Stimulated activated CD4-positive, alpha-beta T cell treated with anti-CD3 and anti-CD28 coated beads, Interleukin-12 subunit alpha, Interleukin-12 subunit beta, amount 100 ng/mL, for 24 hours (primary cell): ENCODE data around the gene TDRKH.
A peak's percentile ranks its signal among the peaks of the same experiment; 100 is the strongest.

Experiments
- DNase-seq, 2 experiments: peaks; one replicate each; pipeline ENCODE4 v3.0.0-alpha.2; 2020; ENCODE audit warnings: low read depth in 2 of 2

TDRKH gene, protein sequence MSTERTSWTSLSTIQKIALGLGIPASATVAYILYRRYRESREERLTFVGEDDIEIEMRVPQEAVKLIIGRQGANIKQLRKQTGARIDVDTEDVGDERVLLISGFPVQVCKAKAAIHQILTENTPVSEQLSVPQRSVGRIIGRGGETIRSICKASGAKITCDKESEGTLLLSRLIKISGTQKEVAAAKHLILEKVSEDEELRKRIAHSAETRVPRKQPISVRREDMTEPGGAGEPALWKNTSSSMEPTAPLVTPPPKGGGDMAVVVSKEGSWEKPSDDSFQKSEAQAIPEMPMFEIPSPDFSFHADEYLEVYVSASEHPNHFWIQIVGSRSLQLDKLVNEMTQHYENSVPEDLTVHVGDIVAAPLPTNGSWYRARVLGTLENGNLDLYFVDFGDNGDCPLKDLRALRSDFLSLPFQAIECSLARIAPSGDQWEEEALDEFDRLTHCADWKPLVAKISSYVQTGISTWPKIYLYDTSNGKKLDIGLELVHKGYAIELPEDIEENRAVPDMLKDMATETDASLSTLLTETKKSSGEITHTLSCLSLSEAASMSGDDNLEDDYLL

DNA sequence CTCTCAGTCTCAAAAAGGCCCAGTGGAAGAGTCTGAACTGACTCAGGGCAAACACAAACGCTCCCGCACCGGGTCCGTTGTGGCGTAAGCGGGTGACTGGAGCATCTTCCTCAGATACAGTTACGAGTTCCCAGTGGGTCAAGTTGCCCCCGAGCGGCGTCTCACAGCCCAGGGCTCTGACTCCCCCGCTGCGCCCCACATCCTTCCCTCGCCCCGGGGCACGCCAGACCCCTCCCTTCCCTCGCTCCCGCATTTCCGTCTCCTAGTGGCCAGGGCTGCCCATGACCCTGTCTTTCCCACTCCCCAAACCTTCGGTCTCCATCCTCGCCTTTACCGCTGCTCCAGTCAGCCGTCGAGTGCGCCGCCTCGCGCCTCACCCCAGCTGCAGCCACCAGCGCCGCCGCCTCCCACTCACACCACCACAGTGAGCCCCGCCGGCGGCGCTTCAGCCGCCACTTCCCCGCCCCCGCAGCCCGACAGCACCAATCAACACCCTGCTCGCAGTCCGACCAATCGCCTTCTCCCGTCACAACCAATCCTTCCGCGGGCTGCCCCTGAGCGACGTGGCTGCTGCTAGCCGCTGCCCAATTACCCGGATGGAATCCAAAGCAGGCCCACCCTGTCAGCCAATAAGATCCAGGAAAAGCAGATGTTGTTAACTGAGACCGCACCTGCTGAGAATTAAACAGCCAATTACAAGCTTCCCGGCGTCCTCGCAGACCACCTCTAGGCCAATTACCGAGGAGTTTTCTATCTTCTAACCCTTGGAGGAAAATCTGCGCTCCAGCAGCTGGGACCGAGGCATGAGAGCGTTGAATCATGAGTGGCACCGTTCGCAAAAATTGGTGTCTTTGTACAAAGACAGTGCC, at the start of gene TDRKH:
TDRKH (minus strand) TSS at position 430 of the 869 bp plus-strand sequence. CDS start 7,478 bp downstream, outside the sequence.
- peak; percentile 95 to 98 for DNase-seq

DNA sequence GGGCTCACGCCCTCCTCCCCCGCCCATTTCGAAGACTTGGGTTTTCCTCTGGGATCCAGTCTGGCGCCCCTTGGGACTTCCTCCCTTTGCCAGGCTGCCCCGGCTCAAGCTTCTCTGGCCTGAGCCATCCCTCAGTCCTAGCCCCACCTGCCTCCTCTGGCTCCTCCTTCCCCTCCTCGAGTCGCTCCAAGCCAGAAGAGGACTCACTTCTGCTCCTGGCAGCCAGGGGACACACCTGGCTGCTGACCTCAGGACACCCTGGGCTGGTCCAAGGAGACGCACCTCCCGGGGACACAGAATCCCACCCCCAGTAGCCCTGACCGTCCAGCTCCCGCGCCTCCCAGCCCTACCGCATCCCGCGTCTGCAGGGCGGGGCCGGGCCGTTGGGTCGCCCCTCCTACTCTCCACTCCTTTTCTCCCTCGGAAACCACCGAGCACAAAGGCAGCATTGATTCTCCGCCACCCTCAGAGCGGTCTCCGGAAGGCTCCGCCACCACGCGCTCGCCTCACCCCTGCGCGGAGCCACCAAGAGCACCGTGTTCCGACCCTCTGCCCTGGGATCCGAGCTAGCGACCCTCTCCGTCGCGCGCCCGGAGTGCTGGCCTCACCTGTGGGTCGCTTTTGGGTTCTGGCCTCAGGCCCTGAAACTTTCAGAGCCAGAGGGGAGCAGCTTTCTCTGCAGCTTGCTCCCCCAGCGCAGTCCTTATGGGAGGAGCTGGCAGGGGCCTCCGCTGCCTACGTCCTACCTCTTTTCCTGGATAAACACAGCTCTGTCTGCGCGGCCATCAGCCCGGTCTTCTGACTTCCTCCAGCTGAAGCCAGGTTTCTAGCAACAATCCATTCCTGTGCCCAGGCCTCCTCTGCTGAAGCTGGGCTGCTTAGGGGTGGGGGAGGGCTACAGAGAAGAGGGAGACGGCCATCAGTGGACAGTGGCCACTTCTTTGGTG, 49.4 kb upstream of the TDRKH start, which contains the start of gene C2CD4D:
C2CD4D (minus strand) TSS at position 364 of the 947 bp plus-strand sequence. CDS start 831 bp downstream, outside the sequence.
- DNase-seq = peak; percentile 42 to 65

DNA sequence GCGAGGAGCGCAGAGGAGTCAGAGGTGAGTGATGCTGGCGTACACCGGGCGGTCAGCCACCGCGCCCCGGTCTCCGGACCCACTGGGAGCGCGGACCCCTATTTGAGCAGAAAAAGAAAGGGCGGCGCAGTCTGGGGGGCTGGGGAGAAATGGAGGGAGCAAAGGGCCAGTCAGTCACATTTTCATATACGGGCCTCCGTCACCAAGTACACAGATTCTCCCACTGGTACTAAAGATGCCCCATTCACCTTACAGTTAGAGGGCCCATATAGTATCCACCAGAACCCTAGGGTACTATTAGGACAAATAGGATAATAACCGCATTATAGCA, 48.7 kb upstream of the TDRKH start:
- DNase-seq = no peak

DNA sequence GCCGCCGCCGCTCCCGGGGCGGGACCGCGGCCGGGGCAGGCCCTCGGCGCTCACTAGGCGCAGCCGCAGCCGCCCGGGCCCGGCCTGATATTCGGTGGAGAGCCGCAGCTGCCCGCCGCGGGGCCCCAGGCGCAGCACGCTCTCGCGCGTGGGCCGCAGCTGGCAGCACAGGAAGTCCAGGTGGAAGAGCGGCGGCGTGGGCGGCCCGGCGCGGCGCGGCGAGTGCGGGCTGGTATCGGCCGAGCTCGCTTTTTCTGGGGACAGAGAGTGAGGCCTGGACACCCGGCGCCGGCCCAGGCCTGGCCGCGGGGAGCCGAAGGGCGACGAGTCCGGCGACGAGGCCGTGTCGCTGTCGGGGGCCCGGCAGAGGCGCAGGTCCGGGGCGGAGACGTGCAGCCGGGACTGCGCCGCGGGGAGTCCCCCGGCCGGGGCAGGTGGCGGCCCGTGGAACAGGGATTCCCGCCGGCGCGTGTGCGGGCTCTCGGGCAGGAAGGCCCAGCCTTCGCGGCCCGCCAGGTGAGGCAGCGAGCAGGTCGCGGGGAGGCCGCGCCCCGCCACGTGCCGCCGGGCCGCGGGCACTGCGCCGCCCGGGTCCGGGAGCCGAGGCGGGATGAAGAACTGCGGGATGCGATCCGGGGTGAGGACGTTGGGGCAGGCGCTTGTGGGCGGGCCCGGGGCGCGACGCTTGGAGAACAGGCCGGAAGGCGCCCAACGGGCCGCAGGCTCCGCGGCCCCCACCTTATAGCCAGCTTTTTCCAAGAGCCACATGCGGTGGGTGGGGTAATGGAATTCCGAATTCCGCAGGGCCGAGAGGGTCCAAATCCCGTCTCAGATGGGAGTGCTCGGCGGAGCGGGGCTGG, 48.2 kb upstream of the TDRKH start:
- no peak for DNase-seq

DNA sequence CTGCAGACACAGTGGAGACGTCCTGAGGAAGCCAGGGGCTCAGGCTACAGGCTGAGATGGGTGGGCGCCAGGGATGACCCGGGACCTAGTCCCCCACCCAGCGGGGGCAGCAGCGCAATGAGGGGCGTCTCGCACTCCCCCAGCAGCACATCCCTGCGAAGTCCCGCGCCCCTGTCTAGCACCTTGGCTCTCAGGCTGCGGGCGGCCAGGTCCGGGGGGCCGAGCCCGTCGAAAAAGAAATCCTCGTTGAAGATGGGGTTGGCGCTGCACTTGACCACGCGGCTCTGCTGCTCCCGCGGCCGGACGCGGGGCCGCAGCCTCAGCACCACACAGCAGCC, 47.6 kb upstream of the TDRKH start:
- DNase-seq = no peak

DNA sequence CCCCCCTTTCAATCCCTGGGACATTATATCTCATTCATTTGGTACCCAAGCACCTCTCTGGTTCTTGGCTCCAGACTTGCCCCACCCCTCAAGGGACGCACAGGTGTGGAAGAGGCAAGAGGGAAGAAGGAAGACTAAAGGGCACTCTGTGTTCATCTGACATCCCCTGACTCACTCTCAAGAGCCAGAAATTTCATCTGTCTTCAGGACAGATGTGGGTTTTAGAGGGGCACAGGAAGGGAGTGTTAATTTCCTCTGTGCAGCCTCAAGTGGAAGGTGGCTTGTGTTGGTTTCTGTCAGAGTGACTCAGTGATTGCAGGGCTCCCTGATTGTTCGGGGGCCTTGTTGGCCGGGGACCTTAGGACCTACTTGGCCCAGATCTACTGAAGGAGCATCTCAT, 46.9 kb upstream of the TDRKH start:
- DNase-seq = no peak

DNA sequence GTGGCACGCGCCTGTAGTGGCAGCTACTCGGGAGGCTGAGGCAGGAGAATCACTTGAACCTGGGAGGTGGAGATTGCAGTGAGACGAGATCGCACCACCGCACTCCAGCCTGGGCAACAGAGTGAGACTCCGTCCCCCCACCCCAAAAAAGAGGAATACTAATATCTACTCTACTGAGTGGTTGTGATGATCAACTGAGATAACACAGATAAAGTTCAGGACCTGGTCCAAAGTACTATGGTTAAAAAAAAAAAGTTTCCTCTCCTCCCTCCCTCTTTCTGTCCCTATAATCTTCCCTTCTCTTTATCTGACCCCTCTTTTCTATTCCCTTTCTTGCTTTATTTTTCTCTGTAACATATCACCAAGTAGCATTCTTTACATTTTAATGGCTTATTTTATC, 45.3 kb upstream of the TDRKH start:
- DNase-seq = no peak

DNA sequence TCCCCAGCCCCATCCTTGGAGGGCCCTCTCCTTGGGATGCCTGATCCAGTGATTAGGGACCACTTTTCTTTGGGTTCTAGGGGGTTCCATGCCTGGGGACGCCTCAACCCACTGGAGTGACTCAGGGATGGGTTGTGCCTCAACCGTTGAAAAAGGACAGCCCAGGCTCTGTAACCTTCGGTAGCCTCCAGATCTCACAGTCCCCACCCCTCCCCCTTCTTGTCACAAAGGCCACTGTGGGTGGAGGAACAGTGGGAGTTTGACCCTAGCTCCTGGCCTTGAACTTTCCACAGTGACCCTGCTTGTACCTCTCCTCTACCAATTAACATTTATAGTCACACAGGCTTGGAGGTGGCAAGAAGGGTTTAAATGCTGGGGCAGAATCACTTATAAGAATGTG, 43.9 kb upstream of the TDRKH start:
- no peak for DNase-seq

DNA sequence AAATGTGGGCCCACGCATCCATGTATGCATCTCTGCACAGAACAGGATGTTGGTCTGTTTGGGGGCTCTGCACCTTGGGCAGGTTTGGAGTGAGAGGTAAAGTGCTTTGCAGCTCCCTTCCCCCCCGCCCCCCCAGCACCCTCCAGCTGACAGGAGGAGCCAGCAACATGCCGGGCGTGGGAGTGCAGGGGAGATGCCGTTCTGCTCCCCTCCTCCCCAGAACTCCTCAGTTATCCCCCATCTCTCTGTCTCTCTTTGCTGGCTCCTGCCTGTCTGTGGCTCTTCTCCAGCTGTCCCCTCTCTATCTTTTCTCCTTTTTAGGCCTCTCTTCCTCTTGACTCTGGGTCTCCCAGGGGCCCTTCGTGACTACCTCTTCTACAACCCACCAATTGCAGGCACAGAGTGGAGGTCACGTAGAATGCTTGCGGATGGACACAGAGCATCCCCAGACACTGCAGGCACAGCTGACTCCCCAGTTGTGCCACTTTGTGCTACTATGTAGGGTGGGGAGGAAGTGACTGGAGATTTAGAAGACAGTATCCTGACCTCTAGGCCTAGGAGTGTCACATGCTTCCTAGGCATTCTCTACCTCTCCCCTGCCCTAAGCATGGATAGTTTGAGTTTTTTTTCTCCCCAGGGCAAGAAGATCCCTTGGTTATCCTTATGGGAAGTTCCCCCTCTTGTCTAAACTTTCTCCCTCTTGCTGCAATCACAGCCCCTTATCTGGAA, 43.0 kb upstream of the TDRKH start:
- DNase-seq = no peak

DNA sequence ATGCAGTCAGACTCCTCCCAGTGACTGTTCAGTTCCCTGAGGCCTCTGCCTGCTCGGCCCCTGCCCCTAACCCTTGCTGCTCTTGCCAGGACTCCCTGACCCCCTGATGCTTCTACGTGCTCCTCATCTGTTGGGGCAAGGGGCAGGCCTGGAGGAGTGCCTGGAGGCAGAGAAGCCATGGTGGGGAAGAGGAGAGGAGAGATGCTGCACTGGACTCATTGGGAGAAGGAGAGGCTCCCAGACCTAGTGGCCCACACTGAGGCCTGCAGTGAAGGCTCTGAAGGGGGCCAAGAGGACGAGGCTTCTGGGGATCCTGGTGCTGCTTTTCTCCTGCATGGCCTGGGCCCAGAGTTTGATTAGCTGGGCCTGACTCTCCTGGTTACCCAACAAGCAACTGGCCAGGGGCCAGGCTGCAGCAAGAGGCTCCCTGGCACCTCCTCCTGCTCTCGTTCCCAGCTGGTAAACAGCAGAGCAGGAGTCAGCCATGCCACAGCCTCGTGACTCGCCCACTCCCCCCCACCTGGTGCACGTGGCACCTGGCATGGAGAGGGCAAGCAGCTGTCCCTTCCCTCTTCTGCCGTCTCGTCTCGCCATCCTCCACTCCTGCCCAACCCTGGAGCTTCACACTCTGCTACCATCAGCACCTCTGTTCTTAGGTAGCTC, 42.1 kb upstream of the TDRKH start:
- DNase-seq = no peak

DNA sequence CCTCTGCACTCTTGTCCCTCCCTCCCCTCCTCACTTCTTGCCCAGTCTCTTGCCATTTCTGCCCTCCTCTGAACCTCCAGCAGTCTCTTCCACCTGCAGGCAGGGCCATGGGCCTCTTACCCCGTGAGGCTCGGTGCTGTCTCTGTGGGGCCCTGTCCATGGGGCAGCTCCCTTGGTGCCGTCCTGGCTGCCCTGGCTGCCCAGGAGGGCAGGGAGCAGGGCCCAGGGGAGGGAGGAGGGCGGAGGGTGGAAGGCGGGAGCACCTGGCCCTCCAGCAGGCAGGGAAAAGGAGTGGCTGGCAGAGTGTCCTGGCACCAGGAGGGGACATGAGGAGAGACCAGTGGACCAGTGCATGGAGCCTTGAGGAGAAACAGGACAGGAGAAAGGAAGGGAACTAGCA, 41.3 kb upstream of the TDRKH start, which contains the start of gene RORC:
RORC (minus strand) TSS at position 198 of the 400 bp plus-strand sequence; CDS start at position 160, 38 bp downstream.
- DNase-seq = no peak

DNA sequence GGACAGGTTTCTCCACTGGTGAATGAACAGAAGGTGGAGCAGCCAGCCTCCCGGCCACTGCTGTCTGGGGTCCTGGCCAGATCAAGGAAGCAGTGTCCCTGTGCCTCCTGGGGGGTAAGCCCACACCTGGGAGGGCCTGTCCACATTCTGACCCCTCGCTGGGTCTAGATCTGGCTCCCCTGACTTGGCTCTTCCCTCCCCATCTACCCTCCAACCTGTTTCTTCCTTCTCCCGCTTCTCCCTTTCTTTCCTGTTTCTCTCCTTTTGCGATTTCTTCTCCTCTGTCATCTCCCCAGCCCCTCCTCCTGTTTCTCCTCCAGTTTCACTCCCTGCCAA, 40.9 kb upstream of the TDRKH start:
- no peak for DNase-seq

DNA sequence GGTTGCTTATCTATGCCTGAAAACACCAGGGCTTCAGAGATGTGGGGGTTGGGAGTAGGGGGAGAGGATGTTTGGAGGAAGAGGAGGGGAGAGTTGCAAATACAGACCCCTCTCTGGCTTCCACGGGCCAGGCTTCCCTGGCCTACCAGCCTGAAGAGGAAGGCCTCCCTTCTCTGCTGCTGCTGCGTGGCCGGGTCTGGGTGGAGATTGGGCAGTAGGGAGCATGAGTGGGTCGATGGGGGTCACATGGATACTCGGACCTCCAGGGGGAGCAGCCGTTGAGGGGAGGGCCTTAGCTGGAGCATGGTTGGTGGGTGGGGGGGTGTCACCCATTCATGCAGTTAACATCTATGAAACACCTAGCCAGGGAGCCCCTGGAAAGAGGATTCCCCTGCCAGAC, 39.8 kb upstream of the TDRKH start:
- DNase-seq = no peak

DNA sequence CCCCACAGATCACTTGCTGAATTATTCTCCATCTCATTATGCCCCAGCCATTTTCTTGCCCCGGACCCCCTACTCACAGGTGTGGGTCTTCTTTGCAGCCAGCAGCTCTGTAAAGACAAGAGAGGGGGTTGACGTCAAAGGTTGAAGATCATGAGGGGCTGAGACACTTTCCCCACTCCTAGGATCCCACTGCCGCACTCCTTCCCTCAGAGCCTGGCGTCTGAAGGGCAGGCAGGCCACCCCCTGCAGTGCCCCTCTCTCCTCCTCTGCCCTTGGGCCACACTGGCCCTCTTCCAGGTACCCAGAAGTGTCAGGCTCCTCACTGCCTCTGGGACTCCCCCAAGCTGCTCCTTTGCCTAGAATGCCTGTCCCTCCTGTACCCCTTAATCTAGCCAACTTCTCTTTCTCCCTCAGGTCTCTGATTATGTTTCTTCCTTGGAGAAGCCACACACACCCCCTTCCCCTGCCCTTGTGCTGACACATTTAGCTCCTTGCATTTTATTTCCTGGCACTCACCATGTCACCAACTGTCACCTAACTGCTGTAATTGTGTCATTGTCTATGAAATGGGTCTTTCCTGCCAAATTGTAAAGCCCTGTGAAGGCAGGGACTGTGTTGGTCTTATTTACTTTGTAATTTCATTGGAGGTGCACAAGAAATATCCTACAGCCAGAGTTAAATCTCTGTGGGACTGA, 39.2 kb upstream of the TDRKH start:
- DNase-seq = no peak

DNA sequence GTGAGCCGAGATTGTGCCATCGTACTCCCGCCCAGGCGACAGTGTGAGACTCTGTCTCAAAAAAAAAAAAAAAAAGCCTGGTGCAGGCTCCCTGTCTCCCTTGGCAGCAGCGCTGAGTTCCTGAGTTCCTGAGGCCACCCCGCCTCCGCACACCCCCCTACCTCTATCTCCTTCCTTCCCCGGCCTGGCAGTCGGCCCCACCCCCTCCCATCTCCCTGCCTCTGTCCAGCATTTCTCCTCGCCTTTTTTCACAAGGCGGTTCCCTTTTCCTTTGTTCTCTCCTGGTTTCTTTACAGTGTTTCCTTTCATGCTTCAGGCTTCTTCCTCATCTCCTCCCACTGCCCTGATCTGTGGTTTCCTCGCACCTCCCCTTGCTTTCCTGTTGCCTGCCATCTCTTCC, 38.6 kb upstream of the TDRKH start:
- DNase-seq = no peak

DNA sequence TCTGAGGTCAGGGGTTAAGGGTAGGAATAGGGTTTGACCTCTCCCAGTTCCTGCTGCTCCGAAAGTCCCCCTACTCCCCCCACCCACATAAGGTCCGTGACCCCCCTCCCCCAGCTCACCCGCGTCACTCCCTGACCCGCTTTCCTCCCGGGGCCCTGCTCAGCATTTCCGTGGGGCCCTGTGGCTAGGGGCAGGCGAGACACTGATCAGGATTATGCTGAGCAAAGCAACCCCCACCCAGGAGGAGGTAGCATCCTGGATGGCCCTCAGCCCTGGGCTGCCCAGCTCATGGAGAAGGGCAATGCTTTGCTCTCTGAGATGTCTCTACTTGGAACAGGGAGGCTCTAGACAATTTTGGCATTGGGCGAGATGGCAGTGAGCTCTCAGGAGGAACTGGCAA, 37.6 kb upstream of the TDRKH start:
- DNase-seq = no peak

DNA sequence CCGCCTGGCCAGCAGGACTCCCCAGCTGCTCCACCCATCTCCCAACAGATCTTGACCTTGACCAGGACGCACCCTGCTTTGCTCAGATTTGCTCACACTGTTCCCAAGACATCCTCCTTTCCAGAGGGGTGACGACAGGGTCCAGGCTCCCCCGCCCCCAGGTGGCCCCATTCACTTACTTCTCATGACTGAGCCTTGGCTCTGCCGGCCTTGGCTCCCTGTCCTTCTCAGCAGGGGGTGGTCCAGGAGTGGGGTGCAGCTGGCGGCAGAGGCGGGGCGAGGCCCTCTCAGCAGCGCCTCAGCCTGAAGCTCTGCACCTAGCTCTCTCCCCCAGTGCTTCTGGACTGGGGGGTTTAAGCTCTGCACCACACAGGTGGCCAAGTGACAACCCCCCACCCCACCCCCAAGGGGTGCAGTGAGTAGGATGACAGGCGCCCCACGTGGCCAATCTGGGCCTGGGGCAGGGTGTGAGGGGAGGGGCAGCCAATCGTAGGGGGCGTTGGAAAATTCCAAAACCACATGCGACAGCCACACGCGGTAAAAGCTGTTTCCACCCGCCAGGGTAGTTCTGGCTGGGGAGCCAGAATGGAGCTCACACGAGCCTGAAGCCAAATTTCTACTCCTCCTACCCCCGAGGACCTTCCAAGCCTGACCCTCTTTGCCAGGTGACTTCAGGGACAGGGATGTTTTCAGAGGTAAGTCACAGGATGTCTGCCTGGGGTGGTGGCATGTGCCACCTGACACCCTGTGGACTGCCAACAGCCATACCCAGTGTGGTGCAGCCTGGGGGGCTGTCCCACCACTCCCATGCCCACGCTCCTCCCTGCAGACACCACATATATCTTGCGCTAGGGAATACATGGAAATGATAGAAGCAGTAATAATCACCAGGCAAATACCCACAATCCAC, 35.7 kb upstream of the TDRKH start:
- DNase-seq = no peak

DNA sequence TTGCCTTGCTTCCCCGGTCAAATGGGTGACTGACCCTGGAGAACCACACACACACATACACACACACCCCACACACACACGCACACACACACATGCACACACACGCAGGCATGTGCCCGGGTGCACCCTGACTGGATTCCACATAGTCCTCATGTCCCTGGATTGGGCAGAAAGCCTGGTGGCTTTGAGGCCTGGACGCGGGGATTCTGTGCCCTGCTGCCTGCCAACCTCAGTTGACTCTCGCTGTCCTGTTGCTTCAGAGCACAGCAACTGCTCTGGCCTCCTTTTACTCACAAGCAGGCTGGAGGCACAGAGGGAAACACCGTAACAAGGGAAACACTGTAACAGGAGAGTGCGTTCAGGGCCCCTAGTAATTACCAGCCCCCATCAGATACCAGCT, 34.9 kb upstream of the TDRKH start:
- no peak for DNase-seq
